Naive thymus-derived CD4-positive, alpha-beta T cell (primary cell): ENCODE results near the gene UPF2. TPM values are rescaled to one million over a fixed set of nuclear protein-coding genes. Genes with fewer than 3 reads are reported as not detected.

Experiments used
- ATAC-seq: fragments of 150-1000 bp; cut with Tn5 transposase; 2 replicates; pipeline ENCODE4 v1.10.0; 2021; ENCODE audit warnings: mild to moderate bottlenecking, moderate library complexity
- CTCF ChIA-PET: fragments of 350-600 bp; sonication (Branson Sonifier 250); formaldehyde crosslinking; loops from one replicate; lab custom pipeline; 2021; ENCODE audit warnings: antibody characterized with exemption; lab: Charles Lee
- POLR2A ChIA-PET: fragments of 350-600 bp; sonication (Branson Sonifier 250); formaldehyde crosslinking; loops from one replicate; lab custom pipeline; 2021; ENCODE audit warnings: antibody characterized with exemption, inconsistent platforms; lab: Charles Lee
- DNase-seq, 9 donors: peaks; one replicate each; pipeline versions ENCODE4 v3.0.0 to v3.0.0-alpha.2; 2020 to 2022; ENCODE audit warnings: mixed read lengths in 1 of 9
- H3K27ac ChIP-seq: one replicate; pipeline ENCODE4 v1.7.0; 2013; ENCODE audit warnings: mild to moderate bottlenecking, low read depth, low read length, moderate library complexity
- H3K27me3 ChIP-seq, 2 donors: one replicate each; pipeline ENCODE4 v1.7.0; 2013; ENCODE audit warnings: low read length in 2 of 2, mild to moderate bottlenecking in 2 of 2, moderate library complexity in 2 of 2; ENCODE audit not compliant: control insufficient read depth in 2 of 2, insufficient read depth in 2 of 2
- H3K36me3 ChIP-seq, 3 experiments: 1 replicate in 2 of 3; 2 replicates in 1 of 3; pipeline ENCODE4 v1.7.0; 2013; ENCODE audit warnings: low read length in 3 of 3, mild to moderate bottlenecking in 3 of 3, moderate library complexity in 1 of 3; ENCODE audit not compliant: insufficient read depth in 3 of 3, control insufficient read depth in 2 of 3
- H3K4me1 ChIP-seq, 2 donors: one replicate each; pipeline ENCODE4 v1.7.0; 2013; ENCODE audit warnings: low read length in 2 of 2, mild to moderate bottlenecking in 2 of 2, moderate library complexity in 1 of 2; ENCODE audit not compliant: control insufficient read depth in 2 of 2, insufficient read depth in 2 of 2
- H3K4me3 ChIP-seq: 2 replicates; pipeline ENCODE4 v1.7.0; 2013; ENCODE audit warnings: mild to moderate bottlenecking, low read length
- H3K9me3 ChIP-seq, 3 experiments: 1 replicate in 2 of 3; 2 replicates in 1 of 3; pipeline ENCODE4 v1.7.0; 2013; ENCODE audit warnings: low read length in 3 of 3; ENCODE audit not compliant: control insufficient read depth in 2 of 3
- H3K27ac Mint-ChIP-seq, 9 donors: one replicate each; pipeline ENCODE4 v1.8.0; 2020 to 2022; ENCODE audit warnings: mixed read lengths in 9 of 9, mild to moderate bottlenecking in 8 of 9, moderate library complexity in 5 of 9, inconsistent platforms in 2 of 9
- H3K27me3 Mint-ChIP-seq, 5 donors: one replicate each; pipeline ENCODE4 v1.8.0; 2021 to 2022; ENCODE audit warnings: mixed read lengths in 5 of 5, mild to moderate bottlenecking in 1 of 5
- H3K36me3 Mint-ChIP-seq, 5 donors: one replicate each; pipeline ENCODE4 v1.8.0; 2020 to 2022; ENCODE audit warnings: mixed read lengths in 5 of 5, mild to moderate bottlenecking in 3 of 5, inconsistent platforms in 1 of 5
- H3K4me1 Mint-ChIP-seq, 7 donors: one replicate each; pipeline ENCODE4 v1.8.0; 2020 to 2022; ENCODE audit warnings: mixed read lengths in 7 of 7, mild to moderate bottlenecking in 3 of 7, inconsistent platforms in 1 of 7
- H3K4me3 Mint-ChIP-seq, 10 donors: one replicate each; pipeline ENCODE4 v1.8.0; 2020 to 2022; ENCODE audit warnings: mild to moderate bottlenecking in 10 of 10, mixed read lengths in 10 of 10, moderate library complexity in 6 of 10, inconsistent platforms in 2 of 10
- H3K9me3 Mint-ChIP-seq, 11 donors: one replicate each; pipeline ENCODE4 v1.8.0; 2020 to 2022; ENCODE audit warnings: mixed read lengths in 11 of 11, mild to moderate bottlenecking in 4 of 11, inconsistent platforms in 1 of 11, moderate library complexity in 1 of 11
- intact Hi-C, 2 donors: fragments of 100-400 bp; cut with micrococcal nuclease; formaldehyde crosslinking; loops; one replicate each; pipeline ENCODE4 v1.15.1; 2023
- polyA plus RNA-seq, 2 donors: library from polyadenylated mRNA; unstranded; fragments of 300-500 nt; fragmentation: Illumina TruSeq; gene quantifications; one replicate each; pipeline ENCODE4 v1.2.3, GENCODE V29; 2021
- total RNA-seq, 6 experiments: library from RNA in 5 of 6; stranded (reverse) in 5 of 6; gene quantifications; 1 replicate in 5 of 6; 2 replicates in 1 of 6; pipeline ENCODE4 v1.2.3 and lab custom pipeline; 2021 to 2026

Gene UPF2
- total and polyA plus RNA-seq, 7 experiments from 2014 or later: 9.0 to 40.5 (median 29.5) TPM

DNA sequence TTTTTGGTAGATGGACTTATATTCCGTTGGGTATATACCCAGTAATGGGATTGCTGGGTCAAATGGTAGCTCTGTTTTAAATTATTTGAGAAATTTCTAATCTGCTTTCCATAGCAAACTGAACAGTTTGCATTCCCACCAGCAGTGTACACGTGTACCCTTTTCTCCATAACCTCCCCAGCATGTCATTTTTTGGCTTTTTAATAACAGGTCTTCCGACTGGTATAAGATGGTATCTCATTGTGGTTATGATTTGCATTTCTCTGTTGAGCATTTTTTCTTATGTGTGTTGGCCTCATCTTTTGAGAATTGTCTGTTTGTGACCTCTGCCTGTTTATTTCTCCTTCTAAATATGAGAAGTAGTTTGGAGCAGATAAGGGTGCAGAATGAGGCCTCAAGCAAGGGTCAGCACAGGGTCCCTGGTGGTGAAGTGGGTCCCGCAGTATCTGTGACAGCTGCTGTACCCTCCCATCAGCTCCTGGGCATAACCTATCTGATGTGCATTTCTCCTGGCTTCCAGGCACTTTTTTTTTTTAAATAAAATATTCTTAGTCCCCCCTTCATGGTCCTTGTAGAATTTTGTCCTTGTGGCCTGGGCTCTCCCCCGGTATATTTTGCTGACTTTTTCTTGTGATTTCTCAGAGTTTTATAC lies 145.9 kb downstream of the UPF2 start:
- H3K27ac Mint-ChIP-seq: no peak overlapping the region
- ATAC-seq: no peak
- no peak overlapping the region for H3K4me3 Mint-ChIP-seq
- no peak overlapping the region for H3K4me3 ChIP-seq
- no peaks in the 10 kb centered on the region for H3K36me3 ChIP-seq
- no peaks in the 10 kb centered on the region for H3K9me3 Mint-ChIP-seq
- CTCF ChIA-PET: no interaction called here
- H3K9me3 ChIP-seq: no peaks in the 10 kb centered on the region
- H3K4me1 ChIP-seq: no peaks in the 10 kb centered on the region
- no peaks in the 10 kb centered on the region for H3K4me1 Mint-ChIP-seq
- no peaks in the 10 kb centered on the region for H3K27me3 ChIP-seq
- no peaks in the 10 kb centered on the region for H3K36me3 Mint-ChIP-seq
- H3K27me3 Mint-ChIP-seq: no peaks in the 10 kb centered on the region
- POLR2A ChIA-PET: no interaction called here
- no peak overlapping the region for H3K27ac ChIP-seq
- intact Hi-C loops: no loop called here
- DNase-seq: no peak

DNA sequence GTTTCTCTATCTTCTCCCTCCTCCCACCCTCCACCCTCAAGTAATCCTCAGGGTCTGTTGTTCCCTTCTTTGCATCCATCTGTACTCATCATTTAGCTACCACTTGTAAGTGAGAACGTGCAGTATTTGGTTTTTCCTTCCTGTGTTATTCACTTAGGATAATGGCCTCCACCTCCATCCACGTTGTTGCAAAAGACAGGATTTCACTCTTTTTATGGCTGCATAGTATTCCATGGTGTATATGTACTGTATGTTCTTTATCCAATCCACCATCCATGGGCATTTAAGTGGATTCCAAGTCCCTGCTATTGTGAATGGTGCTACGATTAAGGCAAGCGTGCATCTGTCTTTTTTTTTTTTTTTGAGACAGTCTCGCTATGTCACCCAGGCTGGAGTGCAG lies 147.0 kb downstream of the UPF2 start:
- ChIA-PET POLR2A (no interaction called here), CTCF (no interaction called here)
- H3K27me3 ChIP-seq: no peaks in the 10 kb centered on the region
- DNase-seq: no peak
- Mint-ChIP-seq H3K4me1 (no peaks in the 10 kb centered on the region), H3K36me3 (no peaks in the 10 kb centered on the region), H3K4me3 (no peak overlapping the region), H3K9me3 (no peaks in the 10 kb centered on the region), H3K27me3 (no peaks in the 10 kb centered on the region), H3K27ac (no peak overlapping the region)
- no peak overlapping the region for H3K27ac ChIP-seq
- no peaks in the 10 kb centered on the region for H3K9me3 ChIP-seq
- no peak for ATAC-seq
- no peak overlapping the region for H3K4me3 ChIP-seq
- no peaks in the 10 kb centered on the region for H3K4me1 ChIP-seq
- intact Hi-C loops: no loop called here
- no peaks in the 10 kb centered on the region for H3K36me3 ChIP-seq

DNA sequence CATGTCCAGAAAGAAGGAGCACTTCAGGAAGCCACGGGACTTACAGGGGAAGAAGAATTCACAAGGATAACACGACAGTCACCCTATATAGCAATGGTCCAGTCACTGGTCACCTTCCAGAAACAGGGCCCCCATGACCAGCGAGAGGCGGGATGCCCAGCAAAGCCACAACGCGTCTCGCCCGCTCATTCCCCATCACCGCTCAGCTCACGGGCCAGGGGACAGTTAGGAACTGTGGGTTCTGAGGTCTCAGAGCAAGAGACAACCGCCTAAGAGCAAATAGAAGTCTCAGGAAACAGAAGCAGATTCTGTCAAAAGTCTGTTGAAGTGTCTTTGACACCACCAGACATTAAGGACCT lies 147.5 kb downstream of the UPF2 start:
- no peak for DNase-seq
- Mint-ChIP-seq H3K4me1 (no peaks in the 10 kb centered on the region), H3K27ac (no peak overlapping the region), H3K9me3 (no peaks in the 10 kb centered on the region), H3K27me3 (no peaks in the 10 kb centered on the region), H3K4me3 (no peak overlapping the region), H3K36me3 (no peaks in the 10 kb centered on the region)
- Histone ChIP-seq H3K27ac (no peak overlapping the region), H3K4me1 (no peaks in the 10 kb centered on the region), H3K27me3 (no peaks in the 10 kb centered on the region), H3K9me3 (no peaks in the 10 kb centered on the region), H3K4me3 (no peak overlapping the region), H3K36me3 (no peaks in the 10 kb centered on the region)
- POLR2A ChIA-PET: no interaction called here
- ATAC-seq: no peak
- CTCF ChIA-PET: no interaction called here
- intact Hi-C loops: no loop called here

DNA sequence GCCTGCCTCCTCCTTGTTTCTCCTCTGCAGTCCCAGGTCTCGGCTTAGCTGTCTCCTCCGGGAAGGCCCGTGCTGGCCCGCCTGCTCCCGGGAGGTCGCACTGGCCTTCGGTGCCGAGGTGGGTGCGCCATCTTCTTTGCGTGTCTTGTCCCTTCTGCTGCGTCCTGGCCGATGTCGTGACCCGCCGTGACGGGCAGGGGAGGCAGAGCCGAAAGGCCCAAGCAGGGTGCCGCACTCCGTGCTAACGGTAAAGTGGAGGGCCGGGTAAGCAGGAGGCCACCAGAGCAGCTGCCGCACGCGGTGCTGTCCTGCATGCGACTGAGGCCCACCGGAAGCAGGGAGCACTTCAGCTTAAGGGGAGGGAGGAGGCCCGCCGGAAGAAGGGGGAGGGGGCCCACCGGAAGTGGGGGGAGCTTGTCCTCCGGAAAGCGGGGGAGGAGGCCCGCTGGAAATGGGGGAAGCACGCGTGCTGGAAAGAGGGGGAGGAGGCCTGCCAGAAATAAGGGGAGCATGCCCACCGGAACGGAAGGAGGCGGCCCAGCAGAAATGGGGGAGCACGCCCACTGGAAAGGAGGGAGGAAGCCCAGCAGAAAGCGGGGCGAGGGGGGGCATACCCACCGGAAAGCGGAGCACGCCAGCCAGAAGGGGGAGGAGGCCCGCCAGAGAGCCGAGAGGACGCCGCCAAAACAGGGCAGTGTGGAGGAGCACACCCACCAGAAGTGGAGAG lies 148.1 kb downstream of the UPF2 start:
- H3K27ac Mint-ChIP-seq: no peak overlapping the region
- H3K36me3 ChIP-seq: no peaks in the 10 kb centered on the region
- no peaks in the 10 kb centered on the region for H3K4me1 ChIP-seq
- no peak overlapping the region for H3K4me3 ChIP-seq
- no peaks in the 10 kb centered on the region for H3K4me1 Mint-ChIP-seq
- H3K27me3 ChIP-seq: no peaks in the 10 kb centered on the region
- no peak overlapping the region for H3K27ac ChIP-seq
- DNase-seq (no peak), ATAC-seq (no peak)
- no peaks in the 10 kb centered on the region for H3K36me3 Mint-ChIP-seq
- intact Hi-C loops: no loop called here
- H3K9me3 ChIP-seq: no peaks in the 10 kb centered on the region
- H3K4me3 Mint-ChIP-seq: no peak overlapping the region
- H3K9me3 Mint-ChIP-seq: no peaks in the 10 kb centered on the region
- H3K27me3 Mint-ChIP-seq: no peaks in the 10 kb centered on the region
- POLR2A ChIA-PET: no interaction called here
- CTCF ChIA-PET: no interaction called here

DNA sequence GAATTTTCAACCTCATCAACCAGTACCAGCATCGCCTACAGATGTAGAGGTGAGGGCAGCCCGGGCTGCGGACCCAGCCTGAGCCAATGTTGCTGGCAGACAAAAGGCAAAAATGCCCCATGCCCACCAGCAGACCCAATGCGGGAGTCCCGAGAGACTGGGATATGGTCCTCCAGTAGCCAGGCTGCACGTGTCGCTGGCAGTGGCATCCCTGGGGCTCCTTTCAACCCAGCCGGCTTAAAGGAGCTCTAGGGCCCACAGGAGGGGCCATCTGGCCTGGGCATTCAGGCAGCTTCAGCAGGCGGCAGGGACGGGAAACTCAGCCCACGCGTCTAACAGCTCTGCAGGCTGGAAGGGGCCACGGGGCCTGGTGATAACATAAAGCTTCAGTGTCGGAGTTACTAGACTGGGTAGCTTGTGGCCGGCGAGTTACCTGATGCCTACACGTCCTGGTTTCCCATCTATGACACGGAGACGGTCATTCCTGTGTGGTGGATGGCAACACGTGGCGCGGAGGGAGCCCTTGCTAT lies 148.8 kb downstream of the UPF2 start:
- no peaks in the 10 kb centered on the region for H3K4me1 ChIP-seq
- no peaks in the 10 kb centered on the region for H3K27me3 Mint-ChIP-seq
- H3K4me3 ChIP-seq: no peak overlapping the region
- H3K9me3 Mint-ChIP-seq: no peaks in the 10 kb centered on the region
- H3K36me3 Mint-ChIP-seq: no peaks in the 10 kb centered on the region
- intact Hi-C loops: no loop called here
- H3K27ac Mint-ChIP-seq: no peak overlapping the region
- no peak overlapping the region for H3K4me3 Mint-ChIP-seq
- no peak overlapping the region for H3K27ac ChIP-seq
- CTCF ChIA-PET: no interaction called here
- H3K36me3 ChIP-seq: no peaks in the 10 kb centered on the region
- H3K27me3 ChIP-seq: no peaks in the 10 kb centered on the region
- POLR2A ChIA-PET: no interaction called here
- no peak for DNase-seq
- H3K4me1 Mint-ChIP-seq: no peaks in the 10 kb centered on the region
- no peaks in the 10 kb centered on the region for H3K9me3 ChIP-seq
- ATAC-seq: no peak

DNA sequence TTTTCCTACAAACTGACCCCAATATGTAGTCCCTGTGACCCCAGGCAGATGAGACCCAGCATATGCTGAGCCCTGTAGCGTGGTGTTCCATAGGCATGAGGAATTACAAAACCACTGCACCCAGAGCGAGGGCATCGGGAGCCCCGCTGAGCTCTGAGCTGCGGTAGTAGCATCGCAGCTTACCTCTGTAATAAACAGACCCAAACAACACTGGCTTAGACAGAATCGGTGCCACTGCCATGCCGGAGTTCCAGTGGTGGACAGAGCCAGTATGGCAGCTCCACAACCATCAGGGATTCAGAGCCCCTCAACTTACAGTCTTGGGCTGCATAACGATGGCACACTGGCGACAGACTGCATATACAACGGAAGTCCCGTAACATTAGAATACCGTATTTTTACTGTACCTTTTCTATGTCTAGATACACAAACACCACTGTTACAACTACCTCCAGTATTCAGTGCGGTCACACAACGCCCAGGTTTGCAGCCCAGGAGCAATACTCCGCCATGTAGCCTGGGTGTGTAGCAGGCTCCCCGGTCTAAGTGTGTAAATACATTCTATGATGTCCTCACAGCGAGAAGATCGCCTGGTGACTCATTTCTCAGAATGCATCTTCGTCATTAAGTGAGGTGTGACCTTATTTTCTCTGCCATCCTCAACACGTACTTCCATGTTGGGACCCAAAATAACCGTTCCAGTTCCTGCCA lies 150.7 kb downstream of the UPF2 start:
- ATAC-seq: no peak
- CTCF ChIA-PET: no interaction called here

More for the DNA sequence above, 150.7 kb downstream of the UPF2 start:
- Mint-ChIP-seq H3K9me3 (no peaks in the 10 kb centered on the region), H3K36me3 (no peaks in the 10 kb centered on the region), H3K4me3 (no peak overlapping the region), H3K4me1 (no peaks in the 10 kb centered on the region), H3K27ac (no peak overlapping the region), H3K27me3 (no peaks in the 10 kb centered on the region)
- H3K27ac ChIP-seq: no peak overlapping the region
- H3K4me3 ChIP-seq: no peak overlapping the region
- intact Hi-C loops: no loop called here
- no peak for DNase-seq
- H3K9me3 ChIP-seq: no peaks in the 10 kb centered on the region
- no peaks in the 10 kb centered on the region for H3K27me3 ChIP-seq
- H3K36me3 ChIP-seq: no peaks in the 10 kb centered on the region
- POLR2A ChIA-PET: no interaction called here
- no peaks in the 10 kb centered on the region for H3K4me1 ChIP-seq
